Measurements from ENCODE around the gene PLA2G4C. TPM values are rescaled to one million over a fixed set of nuclear protein-coding genes. Genes with fewer than 3 reads are reported as not detected.

Gene PLA2G4C
- total and polyA plus RNA-seq, 2 of the 8 experiments (the other 6 are each of a cell fraction or from before 2014, with no cell fraction given), result 14.9 to 20.5 TPM

DNA sequence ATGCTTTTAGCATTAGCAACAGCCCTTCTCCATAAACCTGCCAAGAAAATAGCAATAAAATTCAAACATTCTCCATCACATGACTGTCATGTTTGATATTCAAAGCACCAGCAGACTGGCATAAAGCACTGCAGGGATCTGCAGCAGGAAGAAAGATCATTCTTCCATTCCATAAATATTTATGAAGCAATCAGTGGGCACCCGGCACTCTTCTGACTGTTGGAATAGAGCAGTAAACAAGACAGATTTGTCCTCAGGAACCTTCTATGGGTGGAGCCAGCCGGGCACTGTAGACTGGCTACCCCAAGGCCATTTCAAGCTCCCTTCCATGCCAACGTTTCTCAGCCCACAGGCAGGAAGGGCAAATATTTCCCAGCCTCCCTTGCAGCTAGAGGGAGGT, 25.5 kb downstream of the PLA2G4C start (continued):
- TF ChIP-seq NANOG (IDR thresholded peaks at IDR 0.05; ENCODE audit: insufficient read depth, low read depth, low read length, poor library complexity, severe bottlenecking) (no peak), SAP30 (IDR thresholded peaks at IDR 0.05; ENCODE audit: insufficient read depth, insufficient replicate concordance, low read length) (no peak), SP1 (IDR thresholded peaks at IDR 0.05; ENCODE audit: low read depth, low read length) (no peak)
